SK-N-SH treated with all-trans-retinoic acid at 6 μM for 48 hours (cell line): ENCODE data around the gene MMAB.

Source experiments
- ATAC-seq: fragments of 200-7000 bp; cut with Tn5 transposase; 3 replicates; pipeline ENCODE4 v1.9.1; 2020; ENCODE audit warnings: mild to moderate bottlenecking, moderate library complexity
- ARNTL ChIP-seq: fragments of 450-650 bp; formaldehyde crosslinking; IDR thresholded peaks from 2 replicates; pipeline ENCODE4 v1.5.0; 2020; ENCODE audit warnings: low read depth, mild to moderate bottlenecking, moderate library complexity, borderline replicate concordance
- BACH2 ChIP-seq: fragments of 250-450 bp; sonication (Bioruptor Pico); IDR thresholded peaks from 2 replicates; pipeline ENCODE4 v1.9.0; 2021; ENCODE audit warnings: mild to moderate bottlenecking, borderline replicate concordance
- CSDC2 ChIP-seq: fragments of 250-450 bp; sonication (Bioruptor Pico); IDR thresholded peaks from 2 replicates; pipeline ENCODE4 v1.5.0; 2020; ENCODE audit warnings: mild to moderate bottlenecking, moderate library complexity
- CSRNP3 ChIP-seq: fragments of 250-450 bp; sonication (Bioruptor Pico); IDR thresholded peaks from 2 replicates; pipeline ENCODE4 v1.5.1; 2021; ENCODE audit warnings: mild to moderate bottlenecking, moderate library complexity
- ESRRG ChIP-seq: fragments of 250-450 bp; sonication (Bioruptor Pico); IDR thresholded peaks from 2 replicates; pipeline ENCODE4 v1.6.1; 2021; ENCODE audit warnings: mild to moderate bottlenecking
- GLIS3 ChIP-seq: fragments of 250-450 bp; sonication (Bioruptor Pico); IDR thresholded peaks from 2 replicates; pipeline ENCODE4 v1.5.0; 2020; ENCODE audit warnings: mild to moderate bottlenecking, moderate library complexity
- ISL1 ChIP-seq: fragments of 250-450 bp; sonication (Bioruptor Pico); IDR thresholded peaks from 2 replicates; pipeline ENCODE4 v2.1.2; 2022; ENCODE audit warnings: mild to moderate bottlenecking, moderate library complexity
- POU6F1 ChIP-seq: fragments of 250-450 bp; sonication (Bioruptor Pico); IDR thresholded peaks from 2 replicates; pipeline ENCODE4 v1.8.0; 2021; ENCODE audit warnings: low read depth, mild to moderate bottlenecking, moderate library complexity, borderline replicate concordance
- PPARA ChIP-seq: fragments of 250-450 bp; sonication (Bioruptor Pico); IDR thresholded peaks from 2 replicates; pipeline ENCODE4 v1.5.0; 2020; ENCODE audit warnings: mild to moderate bottlenecking, borderline replicate concordance
- RARB ChIP-seq: fragments of 250-450 bp; sonication (Bioruptor Pico); IDR thresholded peaks from 2 replicates; pipeline ENCODE4 v1.8.0; 2021; ENCODE audit warnings: mild to moderate bottlenecking, moderate library complexity
- SNAI2 ChIP-seq: fragments of 250-450 bp; sonication (Bioruptor Pico); IDR thresholded peaks from 2 replicates; pipeline ENCODE4 v1.5.0; 2020; ENCODE audit warnings: mild to moderate bottlenecking, moderate library complexity
- TCF4 ChIP-seq: fragments of 250-450 bp; sonication (Bioruptor Pico); IDR thresholded peaks from 2 replicates; pipeline ENCODE4 v1.8.0; 2021; ENCODE audit warnings: mild to moderate bottlenecking, moderate library complexity, borderline replicate concordance
- TSHZ2 ChIP-seq: fragments of 250-450 bp; sonication (Bioruptor Pico); IDR thresholded peaks from 2 replicates; pipeline ENCODE4 v1.5.0; 2020; ENCODE audit warnings: mild to moderate bottlenecking, moderate library complexity
- ZC3H10 ChIP-seq: fragments of 250-450 bp; sonication (Bioruptor Pico); IDR thresholded peaks from 2 replicates; pipeline ENCODE4 v1.5.1; 2021; ENCODE audit warnings: mild to moderate bottlenecking, moderate library complexity
- ZFP3 ChIP-seq: fragments of 250-450 bp; sonication (Bioruptor Pico); IDR thresholded peaks from 2 replicates; pipeline ENCODE4 v1.5.0; 2020; ENCODE audit warnings: mild to moderate bottlenecking, moderate library complexity
- ZNF70 ChIP-seq: fragments of 450-650 bp; formaldehyde crosslinking; IDR thresholded peaks from 2 replicates; pipeline ENCODE4 v1.5.0; 2020; ENCODE audit warnings: mild to moderate bottlenecking, moderate library complexity
- ZNF8 ChIP-seq: fragments of 450-650 bp; formaldehyde crosslinking; IDR thresholded peaks from 2 replicates; pipeline ENCODE4 v1.5.0; 2020; ENCODE audit warnings: mild to moderate bottlenecking, moderate library complexity
- TF ChIP-seq, protein P1 (sequence below): fragments of 250-450 bp; sonication (Bioruptor Pico); IDR thresholded peaks from 2 replicates; pipeline ENCODE4 v1.8.0; 2020; ENCODE audit warnings: mild to moderate bottlenecking, moderate library complexity, borderline replicate concordance
- TF ChIP-seq, protein P2 (sequence below): fragments of 250-450 bp; sonication (Bioruptor Pico); IDR thresholded peaks from 2 replicates; pipeline ENCODE4 v1.5.1; 2020; ENCODE audit warnings: low read depth, mild to moderate bottlenecking, moderate library complexity

Gene MMAB

DNA sequence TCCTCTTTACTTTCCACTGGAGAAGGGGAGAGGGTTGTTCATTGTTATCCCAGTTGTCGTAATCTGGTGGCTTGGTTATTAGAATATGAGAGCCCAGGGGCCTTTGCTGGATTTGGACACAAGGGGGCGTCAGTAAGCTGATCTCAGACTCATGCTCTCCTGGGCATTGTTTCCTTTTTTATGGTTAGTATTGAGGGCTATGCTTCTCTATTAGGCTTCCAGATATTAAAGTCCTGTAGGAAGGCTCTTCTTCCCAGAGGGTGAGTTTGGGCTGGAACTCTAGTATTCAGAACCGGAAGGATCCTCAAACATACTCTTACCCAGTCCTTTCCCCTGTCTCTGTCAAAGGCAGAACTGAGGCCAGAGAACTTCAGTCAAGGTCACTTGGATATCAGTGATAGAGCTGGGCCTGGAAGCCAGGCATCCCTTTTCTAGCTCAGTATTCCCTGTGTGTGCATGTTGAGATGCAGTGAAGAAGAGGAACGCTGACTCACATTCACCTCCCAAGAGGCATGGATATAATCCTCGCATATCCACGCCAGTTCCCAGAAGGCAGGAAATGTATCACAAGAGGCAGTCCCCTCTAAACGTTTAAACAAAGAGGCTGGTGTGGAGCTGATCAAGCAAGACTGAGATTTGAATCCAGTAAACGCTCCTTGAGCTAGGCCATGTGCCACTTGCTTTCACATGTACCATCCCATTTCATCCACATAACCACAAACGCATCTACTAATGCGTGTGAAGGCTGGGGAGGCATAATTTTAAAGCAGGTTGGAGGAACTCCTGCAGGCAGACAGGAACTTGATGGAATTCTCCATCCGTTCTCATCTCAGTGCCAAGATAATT is 54.3 kb downstream of the MMAB start:
- peak; percentile 91 for ATAC-seq
- peak; percentile 9; the same call in 1 of the 2 replicates for TF ChIP-seq ZNF70 (CRISPR knock-in tag)
- TF ChIP-seq ARNTL (CRISPR knock-in tag), result no peak
- TF ChIP-seq TCF4 (CRISPR knock-in tag), result no peak
- TF ChIP-seq, protein P1, sequence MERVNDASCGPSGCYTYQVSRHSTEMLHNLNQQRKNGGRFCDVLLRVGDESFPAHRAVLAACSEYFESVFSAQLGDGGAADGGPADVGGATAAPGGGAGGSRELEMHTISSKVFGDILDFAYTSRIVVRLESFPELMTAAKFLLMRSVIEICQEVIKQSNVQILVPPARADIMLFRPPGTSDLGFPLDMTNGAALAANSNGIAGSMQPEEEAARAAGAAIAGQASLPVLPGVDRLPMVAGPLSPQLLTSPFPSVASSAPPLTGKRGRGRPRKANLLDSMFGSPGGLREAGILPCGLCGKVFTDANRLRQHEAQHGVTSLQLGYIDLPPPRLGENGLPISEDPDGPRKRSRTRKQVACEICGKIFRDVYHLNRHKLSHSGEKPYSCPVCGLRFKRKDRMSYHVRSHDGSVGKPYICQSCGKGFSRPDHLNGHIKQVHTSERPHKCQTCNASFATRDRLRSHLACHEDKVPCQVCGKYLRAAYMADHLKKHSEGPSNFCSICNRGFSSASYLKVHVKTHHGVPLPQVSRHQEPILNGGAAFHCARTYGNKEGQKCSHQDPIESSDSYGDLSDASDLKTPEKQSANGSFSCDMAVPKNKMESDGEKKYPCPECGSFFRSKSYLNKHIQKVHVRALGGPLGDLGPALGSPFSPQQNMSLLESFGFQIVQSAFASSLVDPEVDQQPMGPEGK (CRISPR knock-in tag), result no peak

DNA sequence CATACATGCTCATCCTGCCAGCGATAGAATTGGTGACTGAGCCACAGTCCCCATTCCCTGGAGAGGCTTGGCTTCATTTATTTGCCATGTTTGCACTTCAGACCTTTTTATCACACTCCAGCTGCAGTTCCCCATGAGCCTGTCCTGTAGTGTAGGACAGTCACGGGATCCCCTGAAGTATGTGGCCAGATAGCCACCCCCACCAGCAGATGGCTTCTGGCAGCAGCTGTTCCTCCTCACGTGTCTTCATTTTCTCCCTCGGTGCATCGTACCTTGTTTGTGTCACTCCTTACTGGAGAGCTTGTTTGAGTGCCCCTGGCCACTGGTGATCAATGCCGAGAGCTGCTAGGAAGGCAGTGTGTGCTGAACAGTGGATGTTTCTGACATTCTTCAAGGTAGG is 55.7 kb downstream of the MMAB start:
- TF ChIP-seq TSHZ2 (CRISPR knock-in tag) (no peak), ZC3H10 (CRISPR knock-in tag) (no peak), TCF4 (CRISPR knock-in tag) (no peak), POU6F1 (CRISPR knock-in tag) (no peak), CSDC2 (CRISPR knock-in tag) (no peak), ISL1 (CRISPR knock-in tag) (no peak), ZFP3 (CRISPR knock-in tag) (no peak), SNAI2 (CRISPR knock-in tag) (no peak), RARB (CRISPR knock-in tag) (no peak), ZNF8 (CRISPR knock-in tag) (no peak), GLIS3 (CRISPR knock-in tag) (no peak), BACH2 (no peak), PPARA (CRISPR knock-in tag) (no peak), ESRRG (CRISPR knock-in tag) (no peak)
- TF ChIP-seq, protein P2, sequence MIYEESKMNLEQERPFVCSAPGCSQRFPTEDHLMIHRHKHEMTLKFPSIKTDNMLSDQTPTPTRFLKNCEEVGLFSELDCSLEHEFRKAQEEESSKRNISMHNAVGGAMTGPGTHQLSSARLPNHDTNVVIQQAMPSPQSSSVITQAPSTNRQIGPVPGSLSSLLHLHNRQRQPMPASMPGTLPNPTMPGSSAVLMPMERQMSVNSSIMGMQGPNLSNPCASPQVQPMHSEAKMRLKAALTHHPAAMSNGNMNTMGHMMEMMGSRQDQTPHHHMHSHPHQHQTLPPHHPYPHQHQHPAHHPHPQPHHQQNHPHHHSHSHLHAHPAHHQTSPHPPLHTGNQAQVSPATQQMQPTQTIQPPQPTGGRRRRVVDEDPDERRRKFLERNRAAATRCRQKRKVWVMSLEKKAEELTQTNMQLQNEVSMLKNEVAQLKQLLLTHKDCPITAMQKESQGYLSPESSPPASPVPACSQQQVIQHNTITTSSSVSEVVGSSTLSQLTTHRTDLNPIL (CRISPR knock-in tag), result no peak
- TF ChIP-seq, protein P1 (CRISPR knock-in tag), result no peak
- ATAC-seq, result no peak

- no peak for TF ChIP-seq CSDC2 (CRISPR knock-in tag)
- TF ChIP-seq CSRNP3 (CRISPR knock-in tag), result no peak
- no peak for TF ChIP-seq TCF4 (CRISPR knock-in tag)
- TF ChIP-seq ISL1 (CRISPR knock-in tag), result no peak
- TF ChIP-seq GLIS3 (CRISPR knock-in tag), result no peak
- TF ChIP-seq ZNF8 (CRISPR knock-in tag), result no peak
- ATAC-seq, result no peak
These were observed 59.3 kb downstream of the MMAB start for GRCh38 chr12:109513977-109514376.
